Naive thymus-derived CD4-positive, alpha-beta T cell (primary cell): ENCODE results near the gene PXDN. TPM values are rescaled to one million over a fixed set of nuclear protein-coding genes. Genes with fewer than 3 reads are reported as not detected.
"Not testable (repeated sequence)": the region's sequence is repeated elsewhere in the genome, so short reads cannot be mapped to it uniquely, and the experiment has no call there.

Experiments used
- ATAC-seq: fragments of 150-1000 bp; cut with Tn5 transposase; 2 replicates; pipeline ENCODE4 v1.10.0; 2021; ENCODE audit warnings: mild to moderate bottlenecking, moderate library complexity
- CTCF ChIA-PET: fragments of 350-600 bp; sonication (Branson Sonifier 250); formaldehyde crosslinking; loops from one replicate; lab custom pipeline; 2021; ENCODE audit warnings: antibody characterized with exemption; lab: Charles Lee
- POLR2A ChIA-PET: fragments of 350-600 bp; sonication (Branson Sonifier 250); formaldehyde crosslinking; loops from one replicate; lab custom pipeline; 2021; ENCODE audit warnings: antibody characterized with exemption, inconsistent platforms; lab: Charles Lee
- DNase-seq, 9 donors: peaks; one replicate each; pipeline versions ENCODE4 v3.0.0 to v3.0.0-alpha.2; 2020 to 2022; ENCODE audit warnings: mixed read lengths in 1 of 9
- H3K27ac ChIP-seq: one replicate; pipeline ENCODE4 v1.7.0; 2013; ENCODE audit warnings: mild to moderate bottlenecking, low read depth, low read length, moderate library complexity
- H3K27me3 ChIP-seq, 2 donors: one replicate each; pipeline ENCODE4 v1.7.0; 2013; ENCODE audit warnings: low read length in 2 of 2, mild to moderate bottlenecking in 2 of 2, moderate library complexity in 2 of 2; ENCODE audit not compliant: control insufficient read depth in 2 of 2, insufficient read depth in 2 of 2
- H3K36me3 ChIP-seq, 3 experiments: 1 replicate in 2 of 3; 2 replicates in 1 of 3; pipeline ENCODE4 v1.7.0; 2013; ENCODE audit warnings: low read length in 3 of 3, mild to moderate bottlenecking in 3 of 3, moderate library complexity in 1 of 3; ENCODE audit not compliant: insufficient read depth in 3 of 3, control insufficient read depth in 2 of 3
- H3K4me1 ChIP-seq, 2 donors: one replicate each; pipeline ENCODE4 v1.7.0; 2013; ENCODE audit warnings: low read length in 2 of 2, mild to moderate bottlenecking in 2 of 2, moderate library complexity in 1 of 2; ENCODE audit not compliant: control insufficient read depth in 2 of 2, insufficient read depth in 2 of 2
- H3K4me3 ChIP-seq: 2 replicates; pipeline ENCODE4 v1.7.0; 2013; ENCODE audit warnings: mild to moderate bottlenecking, low read length
- H3K9me3 ChIP-seq, 3 experiments: 1 replicate in 2 of 3; 2 replicates in 1 of 3; pipeline ENCODE4 v1.7.0; 2013; ENCODE audit warnings: low read length in 3 of 3; ENCODE audit not compliant: control insufficient read depth in 2 of 3
- H3K27ac Mint-ChIP-seq, 9 donors: one replicate each; pipeline ENCODE4 v1.8.0; 2020 to 2022; ENCODE audit warnings: mixed read lengths in 9 of 9, mild to moderate bottlenecking in 8 of 9, moderate library complexity in 5 of 9, inconsistent platforms in 2 of 9
- H3K27me3 Mint-ChIP-seq, 5 donors: one replicate each; pipeline ENCODE4 v1.8.0; 2021 to 2022; ENCODE audit warnings: mixed read lengths in 5 of 5, mild to moderate bottlenecking in 1 of 5
- H3K36me3 Mint-ChIP-seq, 5 donors: one replicate each; pipeline ENCODE4 v1.8.0; 2020 to 2022; ENCODE audit warnings: mixed read lengths in 5 of 5, mild to moderate bottlenecking in 3 of 5, inconsistent platforms in 1 of 5
- H3K4me1 Mint-ChIP-seq, 7 donors: one replicate each; pipeline ENCODE4 v1.8.0; 2020 to 2022; ENCODE audit warnings: mixed read lengths in 7 of 7, mild to moderate bottlenecking in 3 of 7, inconsistent platforms in 1 of 7
- H3K4me3 Mint-ChIP-seq, 10 donors: one replicate each; pipeline ENCODE4 v1.8.0; 2020 to 2022; ENCODE audit warnings: mild to moderate bottlenecking in 10 of 10, mixed read lengths in 10 of 10, moderate library complexity in 6 of 10, inconsistent platforms in 2 of 10
- H3K9me3 Mint-ChIP-seq, 11 donors: one replicate each; pipeline ENCODE4 v1.8.0; 2020 to 2022; ENCODE audit warnings: mixed read lengths in 11 of 11, mild to moderate bottlenecking in 4 of 11, inconsistent platforms in 1 of 11, moderate library complexity in 1 of 11
- intact Hi-C, 2 donors: fragments of 100-400 bp; cut with micrococcal nuclease; formaldehyde crosslinking; loops; one replicate each; pipeline ENCODE4 v1.15.1; 2023
- polyA plus RNA-seq, 2 donors: library from polyadenylated mRNA; unstranded; fragments of 300-500 nt; fragmentation: Illumina TruSeq; gene quantifications; one replicate each; pipeline ENCODE4 v1.2.3, GENCODE V29; 2021
- total RNA-seq, 6 experiments: library from RNA in 5 of 6; stranded (reverse) in 5 of 6; gene quantifications; 1 replicate in 5 of 6; 2 replicates in 1 of 6; pipeline ENCODE4 v1.2.3 and lab custom pipeline; 2021 to 2026

Gene PXDN
- total and polyA plus RNA-seq, 7 experiments from 2014 or later = 0.47 to 3.1 (median 1.00) TPM; not detected in 3

GRCh38 chr2:1766425-1766824, 22.1 kb upstream of the PXDN start:
- Histone ChIP-seq H3K27ac (no peak overlapping the region), H3K9me3 (no peaks in the 10 kb centered on the region), H3K27me3 (no peaks in the 10 kb centered on the region), H3K4me3 (no peak overlapping the region), H3K4me1 (no peaks in the 10 kb centered on the region), H3K36me3 (no peaks in the 10 kb centered on the region)
- DNase-seq (no peak), ATAC-seq (peak; percentile 22)
- Mint-ChIP-seq H3K27ac (no peak overlapping the region), H3K4me3 (no peak overlapping the region), H3K27me3 (peaks cover 0 to 20% (median 10%) of the 10 kb centered on the region in 5 donors), H3K36me3 (no peaks in the 10 kb centered on the region), H3K4me1 (peaks cover 0 to 3% (median 0%) of the 10 kb centered on the region in 7 donors), H3K9me3 (peaks cover 0 to 13% (median 2%) of the 10 kb centered on the region in 11 donors)
- ChIA-PET POLR2A (no interaction called here), CTCF (no interaction called here)
- intact Hi-C loops = no loop called here

DNA sequence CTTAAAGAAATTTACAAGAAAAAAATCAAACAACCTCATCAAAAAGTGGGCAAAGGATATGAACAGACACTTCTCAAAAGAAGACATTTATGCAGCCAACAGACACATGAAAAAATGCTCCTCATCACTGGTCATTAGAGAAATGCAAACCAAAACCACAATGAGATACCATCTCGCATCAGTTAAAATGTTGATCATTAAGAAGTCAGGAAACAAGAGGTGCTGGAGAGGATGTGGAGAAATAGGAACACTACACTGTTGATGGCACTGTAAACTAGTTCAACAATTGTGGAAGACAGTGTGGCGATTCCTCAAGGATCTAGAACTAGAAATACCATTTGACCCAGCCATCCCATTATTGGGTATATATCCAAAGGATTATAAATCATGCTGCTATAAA, 20.9 kb upstream of the PXDN start:
- H3K4me3 Mint-ChIP-seq, H3K4me1 Mint-ChIP-seq, CTCF ChIA-PET, H3K27ac ChIP-seq, H3K27me3 ChIP-seq, ATAC-seq, H3K27ac Mint-ChIP-seq, H3K36me3 Mint-ChIP-seq, H3K4me3 ChIP-seq, H3K36me3 ChIP-seq, H3K4me1 ChIP-seq, intact Hi-C loops, H3K9me3 ChIP-seq, DNase-seq, POLR2A ChIA-PET: not testable (repeated sequence)
- H3K9me3 Mint-ChIP-seq = peaks cover 0 to 13% (median 2%) of the 10 kb centered on the region in 11 donors
- peaks cover 0 to 21% (median 10%) of the 10 kb centered on the region in 5 donors for H3K27me3 Mint-ChIP-seq

DNA sequence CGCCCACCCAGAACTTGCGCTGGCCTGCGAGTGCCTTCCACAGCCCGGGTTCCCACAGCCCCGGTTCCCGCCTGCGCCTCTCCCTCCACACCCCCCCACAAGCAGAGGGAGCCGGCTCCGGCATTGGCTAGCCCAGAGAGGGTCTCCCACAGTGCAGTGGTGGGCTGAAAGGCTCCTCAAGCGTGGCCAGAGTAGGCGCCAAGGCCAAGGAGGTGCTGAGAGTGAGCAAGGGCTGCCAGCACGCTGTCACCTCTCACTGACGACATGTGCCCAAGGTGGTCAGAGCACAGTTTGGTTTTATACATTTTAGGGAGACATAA, 15.3 kb upstream of the PXDN start:
- Mint-ChIP-seq H3K27ac (no peak overlapping the region), H3K4me1 (no peaks in the 10 kb centered on the region), H3K9me3 (peaks cover 0 to 20% (median 6%) of the 10 kb centered on the region in 11 donors), H3K36me3 (peaks cover 0 to 3% (median 0%) of the 10 kb centered on the region in 5 donors), H3K4me3 (no peak overlapping the region), H3K27me3 (peaks cover 0 to 30% (median 12%) of the 10 kb centered on the region in 5 donors)
- Histone ChIP-seq H3K9me3 (peaks cover 0 to 4% (median 0%) of the 10 kb centered on the region in 3 experiments), H3K27me3 (no peaks in the 10 kb centered on the region), H3K4me3 (no peak overlapping the region), H3K27ac (no peak overlapping the region), H3K4me1 (no peaks in the 10 kb centered on the region), H3K36me3 (no peaks in the 10 kb centered on the region)
- ChIA-PET CTCF (no interaction called here), POLR2A (no interaction called here)
- DNase-seq (no peak), ATAC-seq (no peak)
- intact Hi-C loops = no loop called here

DNA sequence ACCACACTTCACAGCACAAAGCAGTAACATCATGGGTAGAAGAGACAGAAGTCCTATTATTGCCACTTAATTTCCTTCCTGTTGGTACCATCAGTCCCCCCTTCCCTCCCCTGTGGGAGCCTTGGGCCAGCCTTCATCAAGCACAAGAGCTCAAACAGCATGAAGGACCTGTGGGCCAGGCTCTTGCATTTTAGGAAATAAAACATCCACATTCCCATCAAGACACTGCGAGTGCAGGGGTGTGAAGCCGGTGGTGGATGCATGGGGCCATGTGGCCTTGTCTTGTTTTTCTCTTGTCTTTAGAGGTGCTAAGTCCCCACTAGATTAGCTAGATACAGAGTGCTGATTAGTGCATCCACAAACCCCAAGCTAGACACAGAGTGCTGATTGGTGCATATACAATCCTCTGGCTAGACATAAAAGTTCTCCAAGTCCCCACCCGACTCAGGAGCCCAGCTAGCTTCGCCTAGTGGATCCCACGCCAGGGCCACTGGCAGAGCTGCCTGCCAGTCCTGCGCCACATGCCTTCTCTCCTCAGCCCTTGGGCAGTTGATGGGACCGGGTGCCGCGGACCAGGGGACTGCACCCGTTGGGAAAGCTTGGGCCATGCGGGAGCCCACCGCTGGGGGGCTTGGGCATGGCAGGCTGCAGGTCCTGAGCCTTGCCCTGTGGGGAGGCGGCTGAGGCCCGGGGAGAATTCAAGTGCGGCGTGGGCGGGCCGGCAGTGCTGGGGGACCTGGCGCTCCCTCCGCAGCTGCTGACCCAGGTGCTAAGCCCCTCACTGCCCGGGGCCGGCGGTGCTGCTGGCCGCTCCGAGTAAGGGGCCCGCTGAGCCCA, 14.7 kb upstream of the PXDN start:
- ChIA-PET POLR2A (no interaction called here), CTCF (no interaction called here)

GRCh38 chr2:1758171-1758570, 13.9 kb upstream of the PXDN start:
- ChIA-PET POLR2A (interaction anchor here (0.7 kb wide), 1 partner anchor 587 kb away, joined by 4 read pairs; no protein-coding TSS in a partner anchor), CTCF (no interaction called here)
- Mint-ChIP-seq H3K9me3 (peaks cover 0 to 24% (median 9%) of the 10 kb centered on the region in 11 donors), H3K27me3 (peaks cover 0 to 30% (median 9%) of the 10 kb centered on the region in 5 donors), H3K27ac (no peak overlapping the region), H3K4me3 (no peak overlapping the region), H3K4me1 (no peaks in the 10 kb centered on the region), H3K36me3 (peaks cover 0 to 3% (median 0%) of the 10 kb centered on the region in 5 donors)
- no peaks in the 10 kb centered on the region for H3K27me3 ChIP-seq
- H3K9me3 ChIP-seq = peaks cover 0 to 11% (median 0%) of the 10 kb centered on the region in 3 experiments
- DNase-seq = no peak
- intact Hi-C loops = no loop called here
- ATAC-seq = no peak
- no peaks in the 10 kb centered on the region for H3K36me3 ChIP-seq
- H3K4me1 ChIP-seq = no peaks in the 10 kb centered on the region
- H3K4me3 ChIP-seq = no peak overlapping the region
- no peak overlapping the region for H3K27ac ChIP-seq

More for the DNA sequence above, 14.7 kb upstream of the PXDN start:
- Histone ChIP-seq H3K4me3 (no peak overlapping the region), H3K27me3 (no peaks in the 10 kb centered on the region), H3K9me3 (peaks cover 0 to 10% (median 0%) of the 10 kb centered on the region in 3 experiments), H3K27ac (no peak overlapping the region), H3K4me1 (no peaks in the 10 kb centered on the region), H3K36me3 (no peaks in the 10 kb centered on the region)
- Mint-ChIP-seq H3K36me3 (peaks cover 0 to 3% (median 0%) of the 10 kb centered on the region in 5 donors), H3K27ac (no peak overlapping the region), H3K4me3 (no peak overlapping the region), H3K4me1 (no peaks in the 10 kb centered on the region), H3K9me3 (peaks cover 0 to 22% (median 9%) of the 10 kb centered on the region in 11 donors), H3K27me3 (peaks cover 0 to 30% (median 9%) of the 10 kb centered on the region in 5 donors)
- no peak for ATAC-seq
- no peak for DNase-seq
- intact Hi-C loops = no loop called here

DNA sequence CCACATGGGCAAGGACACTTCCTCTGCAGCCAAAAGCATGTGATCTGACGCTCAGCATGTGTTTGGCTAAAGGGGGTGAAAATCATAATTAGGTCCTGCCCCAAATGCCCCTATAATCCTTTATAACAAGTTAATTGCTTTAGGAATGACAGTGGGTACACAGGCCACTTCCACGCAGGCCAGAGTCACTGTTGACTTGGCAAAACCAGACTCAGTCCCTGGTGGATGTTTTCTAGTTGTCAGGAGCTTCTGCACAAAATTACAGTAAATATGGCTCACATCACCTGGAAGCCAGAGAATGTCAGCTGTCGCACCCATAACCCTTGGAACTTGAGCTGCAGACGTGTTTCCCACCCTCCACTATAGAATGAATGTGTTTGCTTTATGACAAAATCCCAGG, 13.3 kb upstream of the PXDN start:
- no peak overlapping the region for H3K27ac ChIP-seq
- H3K36me3 Mint-ChIP-seq = peaks cover 0 to 3% (median 0%) of the 10 kb centered on the region in 5 donors
- DNase-seq = no peak
- H3K4me1 Mint-ChIP-seq = no peaks in the 10 kb centered on the region
- H3K4me3 ChIP-seq = no peak overlapping the region
- POLR2A ChIA-PET = interaction anchor here (0.7 kb wide), 1 partner anchor 587 kb away, joined by 4 read pairs; no protein-coding TSS in a partner anchor
- peaks cover 0 to 24% (median 9%) of the 10 kb centered on the region in 11 donors for H3K9me3 Mint-ChIP-seq
- H3K4me1 ChIP-seq = no peaks in the 10 kb centered on the region
- H3K27ac Mint-ChIP-seq = no peak overlapping the region
- CTCF ChIA-PET = no interaction called here
- no peaks in the 10 kb centered on the region for H3K27me3 ChIP-seq
- peaks cover 0 to 30% (median 7%) of the 10 kb centered on the region in 5 donors for H3K27me3 Mint-ChIP-seq
- H3K36me3 ChIP-seq = no peaks in the 10 kb centered on the region
- no peak for ATAC-seq
- H3K9me3 ChIP-seq = peaks cover 0 to 11% (median 0%) of the 10 kb centered on the region in 3 experiments
- intact Hi-C loops = no loop called here
- no peak overlapping the region for H3K4me3 Mint-ChIP-seq
